GM12873 (cell line): ENCODE results near the gene FAM222A.

ENCODE experiments used
- CTCF ChIP-seq: IDR thresholded peaks from 2 replicates; pipeline ENCODE4 v1.5.1; 2012; ENCODE audit warnings: low read depth, mild to moderate bottlenecking, moderate library complexity, low read length, control low read depth; ENCODE audit not compliant: insufficient read depth; ENCODE audit errors: missing control alignments

Gene FAM222A

DNA sequence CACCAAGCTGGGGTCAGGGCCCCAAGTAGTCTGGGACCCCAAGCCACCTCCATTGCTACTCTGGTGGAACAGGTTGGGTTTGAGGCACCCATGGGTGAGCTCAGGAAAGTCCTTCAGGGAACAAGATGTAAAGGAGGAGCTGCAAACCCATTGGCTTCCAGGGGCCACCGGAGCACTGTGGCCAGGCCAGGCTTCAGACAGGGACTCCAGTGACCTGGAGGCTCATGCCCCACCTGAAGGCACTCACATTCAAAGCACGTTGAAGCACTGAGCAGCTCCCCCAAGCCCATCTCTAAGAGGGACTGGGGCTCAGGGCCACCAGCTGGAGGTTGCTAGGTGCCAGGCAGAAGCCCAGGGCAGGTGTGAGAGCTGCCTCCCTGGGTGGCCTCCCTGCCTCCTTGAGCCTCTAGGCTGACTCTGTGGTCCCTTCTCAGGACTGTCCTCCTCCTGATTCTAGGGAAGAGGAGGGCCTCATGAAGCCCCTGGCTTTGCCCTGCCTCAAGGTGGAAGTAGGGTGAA, 49.1 kb downstream of the FAM222A start:
- no peak for TF ChIP-seq CTCF

GRCh38 chr12:109763201-109763841, 49.7 kb downstream of the FAM222A start:
- TF ChIP-seq CTCF: no peak

DNA sequence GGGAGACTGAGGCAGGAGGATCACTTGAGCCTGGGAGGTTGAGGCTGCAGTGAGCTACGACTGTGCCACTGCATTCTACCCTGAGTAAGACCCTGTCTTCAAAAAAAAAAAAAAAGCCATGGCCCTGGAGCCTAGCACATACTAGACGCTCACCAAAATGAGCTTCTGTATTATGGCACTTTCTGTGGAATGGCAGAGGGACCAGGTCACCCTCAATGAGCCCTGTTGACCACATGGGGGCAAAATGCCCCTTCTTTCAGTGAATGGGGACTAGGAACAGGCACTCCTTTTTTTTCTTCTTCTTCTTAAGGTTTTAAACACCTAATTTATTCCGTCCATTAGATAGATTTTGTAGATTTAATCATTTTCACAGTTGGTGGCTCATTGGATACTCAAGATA, 50.5 kb downstream of the FAM222A start:
- peak; percentile 10 for TF ChIP-seq CTCF

- no peak for TF ChIP-seq CTCF
Observed at GRCh38 chr12:109764776-109765445, 51.3 kb downstream of the FAM222A start.

DNA sequence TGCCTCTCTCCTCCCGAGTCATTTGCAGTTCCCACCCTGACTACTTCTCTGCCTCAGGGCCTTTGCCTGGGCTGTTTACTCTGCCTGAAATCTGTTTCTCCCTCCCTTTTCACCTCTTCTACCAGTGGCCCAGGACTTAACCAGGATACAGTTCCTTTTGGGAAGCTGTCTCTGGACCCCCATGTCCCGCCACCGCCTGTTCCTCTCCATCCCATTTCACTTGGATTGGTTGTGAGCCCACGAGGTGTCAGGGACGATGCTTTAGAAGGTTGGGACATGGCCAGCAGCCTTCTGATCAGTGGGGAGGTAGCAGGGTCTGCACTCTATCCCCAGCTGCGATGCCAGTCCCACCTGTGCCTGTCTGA, 51.8 kb downstream of the FAM222A start:
- no peak for TF ChIP-seq CTCF

GRCh38 chr12:109766251-109766778, 52.7 kb downstream of the FAM222A start:
- TF ChIP-seq CTCF: no peak

DNA sequence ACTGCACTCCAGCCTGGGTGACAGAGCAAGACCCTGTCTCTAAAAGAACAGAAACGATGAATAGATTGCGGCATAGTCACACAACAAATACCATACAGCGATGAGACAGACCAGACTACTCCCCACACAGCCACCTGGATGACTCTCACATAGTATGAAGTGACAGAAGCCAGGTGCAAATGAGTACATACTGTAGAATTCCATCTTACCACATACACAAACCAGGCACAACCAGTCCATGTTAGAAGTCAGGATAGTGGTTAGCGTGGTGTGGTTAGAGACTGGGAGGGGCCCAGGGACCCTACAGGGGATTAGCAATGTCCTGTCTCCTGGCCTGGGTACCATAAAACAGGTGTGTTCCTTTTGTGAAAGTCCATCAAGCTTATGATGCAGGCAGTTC, 53.8 kb downstream of the FAM222A start:
- TF ChIP-seq CTCF: no peak
